GM19438 (cell line): ENCODE results near the gene TNK2.

Experiments used
- ATAC-seq: cut with Tn5 transposase; IDR thresholded peaks from one replicate; pipeline ENCODE4 v1.9.1; 2021; ENCODE audit warnings: low read depth; ENCODE audit not compliant: unreplicated experiment

The TNK2 gene

DNA sequence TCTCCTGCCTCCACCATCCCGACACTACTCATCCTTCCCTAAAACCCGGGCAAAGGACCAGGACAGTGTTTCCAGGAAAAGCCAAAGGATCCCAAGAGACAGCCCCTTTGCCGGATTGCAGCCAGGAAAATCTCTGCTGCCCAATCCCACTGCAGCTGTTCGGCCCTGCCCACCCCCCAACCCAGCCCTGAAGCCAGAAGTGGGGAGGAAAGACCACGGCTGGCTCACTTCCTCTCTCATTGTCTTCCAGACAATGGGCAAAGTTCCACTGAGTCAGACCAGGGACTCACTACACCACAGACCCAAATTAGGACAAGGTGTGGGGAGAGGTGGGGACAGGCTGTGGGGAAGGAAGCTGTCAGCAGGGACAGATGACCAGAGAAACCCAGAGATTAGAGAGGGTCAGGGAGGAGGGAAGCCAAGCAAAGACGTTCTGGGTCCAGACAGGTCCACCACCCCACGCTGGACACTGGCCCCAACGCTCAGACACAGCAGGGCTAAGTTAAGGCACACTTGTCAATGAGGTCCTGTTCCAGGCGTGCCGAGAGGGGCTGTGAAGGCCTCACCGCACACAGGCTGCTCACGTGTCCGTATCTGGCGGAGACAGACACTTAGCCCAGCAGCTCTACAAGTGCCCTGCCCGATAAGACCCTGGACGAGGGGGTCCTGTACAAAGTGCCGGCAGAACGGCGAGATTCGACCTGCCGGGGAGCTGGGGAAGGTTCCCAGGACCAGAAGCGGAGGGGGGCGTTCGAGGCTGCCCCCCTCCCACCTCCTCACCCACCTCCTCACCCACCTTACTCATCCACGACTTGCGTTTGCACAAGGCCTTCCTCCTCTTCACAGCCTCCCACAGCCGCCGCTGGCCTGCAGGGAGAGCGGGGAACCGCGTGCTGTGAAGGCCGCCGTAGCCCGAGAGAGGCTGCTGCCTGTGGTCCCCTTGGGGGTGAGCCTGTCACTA, 21.9 kb downstream of the TNK2 start:
- ATAC-seq = no peak

GRCh38 chr3:195885036-195885891, 23.1 kb downstream of the TNK2 start:
- ATAC-seq = no peak

DNA sequence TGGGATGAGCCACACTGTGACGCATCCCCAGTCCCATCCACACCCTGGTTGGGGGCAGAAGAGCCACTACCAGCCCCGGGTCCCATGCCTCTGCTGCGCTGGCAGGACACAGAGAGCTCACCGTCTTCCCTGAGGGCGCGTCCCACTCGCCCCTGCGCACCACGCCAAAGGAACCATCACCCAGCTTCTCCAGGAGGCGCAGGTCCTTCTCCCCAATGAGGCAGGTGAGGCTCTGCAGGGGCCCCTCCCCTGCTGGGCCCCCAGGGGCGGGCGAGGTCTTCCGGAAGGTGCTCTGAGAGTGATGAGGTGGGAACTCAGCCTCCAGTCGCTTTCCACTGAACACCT, 23.7 kb downstream of the TNK2 start:
- no peak for ATAC-seq

DNA sequence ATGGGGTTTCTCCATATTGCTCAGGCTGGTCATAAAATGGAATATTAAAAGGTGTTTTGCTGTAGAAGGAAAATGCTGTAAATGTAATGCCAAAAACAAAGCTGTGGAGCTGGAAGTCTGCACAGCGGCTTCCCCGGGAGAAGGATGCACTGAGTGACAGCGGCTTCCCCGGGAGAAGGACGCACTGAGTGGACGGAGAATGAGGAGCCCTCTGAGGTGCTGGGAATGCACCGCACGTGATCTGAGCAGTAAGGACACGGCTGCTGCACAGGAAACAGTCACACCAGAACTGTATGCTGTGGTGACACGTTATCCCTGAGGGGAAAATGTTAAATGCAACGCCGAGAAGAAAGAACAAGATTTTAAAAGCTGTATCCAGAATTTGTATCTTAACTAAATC, 24.6 kb downstream of the TNK2 start:
- no peak for ATAC-seq

DNA sequence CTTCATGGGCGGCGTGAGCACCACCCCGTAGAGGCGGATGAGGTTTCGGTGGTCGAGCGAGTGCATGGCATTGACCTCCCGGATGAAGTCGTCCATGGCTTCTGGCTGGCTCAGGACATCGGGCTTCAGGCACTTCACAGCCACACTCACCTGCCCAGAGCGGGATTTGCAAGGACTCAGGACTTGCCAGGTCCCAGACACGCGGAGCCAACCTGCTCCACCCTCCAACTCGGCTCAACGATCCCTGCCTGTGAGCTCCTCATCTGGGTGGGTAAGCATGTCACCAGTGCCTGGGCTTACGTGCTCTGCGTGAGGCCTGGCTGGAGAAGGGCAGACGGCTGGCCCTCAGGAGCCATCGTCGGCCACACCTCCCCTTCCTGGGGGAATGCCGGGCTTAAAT, 25.2 kb downstream of the TNK2 start:
- no peak for ATAC-seq

DNA sequence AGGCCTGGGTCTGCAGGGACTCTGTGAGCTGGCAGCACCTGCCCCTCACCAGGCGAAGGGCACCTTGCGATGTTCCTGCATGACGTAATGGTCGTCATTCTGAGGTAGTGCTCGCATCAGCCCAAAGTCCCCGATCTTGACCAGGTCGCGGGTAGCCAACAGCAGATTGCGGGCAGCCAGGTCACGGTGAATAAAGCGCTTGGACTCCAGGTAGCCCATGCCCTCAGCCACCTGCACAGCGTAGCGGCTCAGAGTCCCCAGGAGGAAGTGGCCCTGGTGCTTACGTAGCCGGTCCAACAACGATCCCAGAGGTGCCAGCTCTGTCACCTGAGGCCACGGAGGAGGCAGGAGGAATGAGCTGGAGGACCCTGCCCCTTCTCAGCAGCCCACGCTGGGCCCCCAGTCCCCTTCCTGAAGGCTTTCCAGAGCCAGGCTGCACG, 26.3 kb downstream of the TNK2 start:
- no peak for ATAC-seq

DNA sequence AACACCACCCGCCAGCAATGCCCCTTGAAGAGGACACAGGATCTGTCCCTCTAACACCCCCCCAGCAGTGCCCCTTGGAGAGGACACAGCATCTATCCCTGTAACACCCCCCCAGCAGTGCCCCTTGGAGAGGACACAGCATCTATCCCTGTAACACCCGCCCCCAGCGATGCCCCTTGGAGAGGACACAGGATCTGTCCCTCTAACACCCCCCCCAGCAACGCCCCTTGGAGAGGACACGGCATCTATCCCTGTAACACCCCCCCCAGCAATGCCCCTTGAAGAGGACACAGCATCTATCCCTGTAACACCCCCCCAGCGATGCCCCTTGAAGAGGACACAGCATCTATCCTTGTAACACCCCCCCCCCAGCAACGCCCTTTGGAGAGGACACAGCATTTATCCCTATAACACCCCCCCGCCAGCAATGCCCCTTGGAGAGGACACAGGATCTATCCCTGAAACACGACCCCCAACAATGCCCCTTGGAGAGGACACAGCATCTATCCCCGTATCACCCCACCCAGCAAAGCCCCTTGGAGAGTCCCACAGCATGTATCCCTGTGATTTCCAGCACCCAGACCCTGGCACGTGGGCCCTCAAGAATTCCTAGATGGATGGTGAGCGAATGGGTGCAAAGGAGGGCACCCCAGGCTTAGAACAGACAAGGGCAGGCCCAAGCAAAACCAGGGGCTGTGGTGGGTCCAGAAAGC, 26.9 kb downstream of the TNK2 start:
- no peak for ATAC-seq

DNA sequence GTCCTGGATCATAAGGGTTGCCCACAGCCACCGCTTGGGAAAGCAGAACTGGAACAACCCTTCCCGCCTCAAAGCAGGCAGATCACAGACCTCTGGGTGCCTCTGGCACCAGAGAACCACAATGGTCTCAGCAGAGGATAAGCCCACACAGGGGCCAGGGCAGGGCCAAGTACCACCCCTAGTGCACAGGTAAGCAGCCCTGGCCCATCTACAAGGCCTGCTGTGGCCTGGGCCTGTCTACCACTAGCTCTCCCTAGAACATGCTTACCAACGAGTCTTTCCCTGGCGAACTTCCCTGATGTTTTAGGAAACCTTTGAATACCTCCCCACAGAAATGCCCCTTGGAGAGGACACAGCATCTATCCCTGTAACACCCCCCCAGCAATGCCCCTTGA, 28.3 kb downstream of the TNK2 start:
- no peak for ATAC-seq

- no peak for ATAC-seq
Measured at GRCh38 chr3:195879416-195880036, 28.8 kb downstream of the TNK2 start.

GRCh38 chr3:195878424-195879274, 29.7 kb downstream of the TNK2 start:
- ATAC-seq = no peak

DNA sequence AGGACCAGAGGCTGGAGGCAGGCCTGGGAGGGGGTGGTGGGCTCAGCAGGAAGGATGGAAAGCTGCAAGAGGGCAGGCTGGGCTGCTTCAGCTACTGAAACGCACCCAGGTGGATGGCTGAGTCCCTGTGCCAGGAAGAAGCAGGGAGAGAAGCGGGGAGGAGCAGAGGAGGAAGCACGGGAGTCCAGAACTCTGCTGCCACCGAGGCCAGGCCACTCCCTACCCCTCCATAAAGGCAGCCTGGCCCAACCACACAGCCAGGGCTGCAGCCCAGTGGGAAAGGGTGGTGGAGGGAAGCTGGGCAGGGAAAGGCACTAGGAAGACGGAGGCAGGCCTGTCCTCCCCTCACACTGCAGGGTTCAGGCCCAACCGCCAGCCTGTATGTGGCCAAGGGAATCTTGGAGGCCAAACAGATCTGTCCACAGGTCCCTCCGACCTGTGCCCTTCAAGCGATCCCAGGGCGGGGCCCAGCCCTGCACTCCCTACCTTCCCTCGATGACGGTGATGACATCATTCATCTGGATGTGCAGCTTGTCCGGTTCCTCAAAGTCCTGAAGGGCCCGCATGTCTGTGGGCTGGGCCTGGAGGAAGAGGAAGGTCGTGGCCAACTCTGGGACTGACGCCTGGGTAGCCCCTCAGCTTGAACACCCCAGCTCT, 30.5 kb downstream of the TNK2 start:
- ATAC-seq = no peak

DNA sequence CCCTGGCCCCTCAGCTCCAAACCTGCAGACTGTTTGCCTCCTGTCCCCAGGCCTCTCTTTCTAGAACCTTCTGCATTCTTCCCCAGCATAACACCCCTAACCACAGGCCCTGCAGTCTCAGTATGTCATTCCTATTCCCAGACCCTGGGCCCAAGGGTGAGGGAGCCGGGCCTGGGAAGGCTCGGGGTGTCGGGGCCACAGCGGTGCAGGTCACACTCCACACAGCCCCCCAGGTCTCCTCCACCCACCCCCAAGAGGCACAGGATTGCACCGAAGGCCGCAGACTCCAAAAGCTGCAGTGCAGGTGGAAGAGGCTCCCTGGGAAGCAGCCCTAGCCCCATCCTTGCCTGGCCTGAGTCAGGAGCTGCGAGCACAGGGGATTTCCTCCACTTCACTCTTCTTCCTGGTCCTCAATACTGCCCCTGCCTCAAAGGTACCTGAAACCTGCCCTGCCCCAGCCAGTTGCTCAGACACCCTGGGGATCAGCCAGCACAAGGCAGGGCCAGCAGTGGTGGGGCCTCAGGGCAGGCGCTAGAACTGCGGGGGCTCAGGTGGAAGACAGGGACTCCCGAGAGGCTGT, 31.1 kb downstream of the TNK2 start:
- ATAC-seq = no peak

DNA sequence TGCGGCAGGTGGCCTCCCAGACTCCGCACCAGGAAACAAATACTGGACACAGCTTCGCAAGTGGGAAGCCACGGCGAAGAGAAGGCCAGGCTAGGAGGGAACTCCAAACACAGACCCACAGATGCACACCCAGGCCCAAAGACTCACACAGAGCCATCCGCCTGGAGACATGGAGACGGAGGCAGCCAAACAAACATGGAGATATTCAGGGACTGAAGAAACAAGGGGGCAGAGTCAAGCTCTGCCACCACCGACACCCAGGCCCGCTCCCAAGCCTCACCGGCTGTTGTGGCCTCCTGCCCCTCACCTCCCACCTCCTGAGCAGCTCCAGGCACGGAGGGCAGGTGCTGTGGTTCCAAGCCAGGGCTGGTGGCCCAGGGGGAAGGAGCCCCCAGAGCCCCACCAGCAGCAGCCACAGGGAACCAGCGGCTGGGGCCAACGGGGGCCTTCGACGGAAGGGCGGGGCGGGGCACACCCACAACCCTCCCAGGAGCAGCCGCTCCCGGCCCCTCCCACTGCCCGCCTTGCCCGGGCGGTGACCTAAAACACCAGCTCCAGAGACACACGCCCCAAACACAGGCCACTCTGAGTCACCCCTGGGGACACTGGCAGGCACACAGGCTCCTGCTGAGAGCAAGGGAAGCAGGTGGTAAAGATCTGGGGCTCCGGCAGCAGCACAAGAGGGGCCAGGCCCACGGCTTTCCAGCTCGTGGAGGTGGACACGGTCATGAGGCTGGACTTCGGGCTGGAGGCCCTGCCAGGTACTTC, 31.9 kb downstream of the TNK2 start:
- ATAC-seq = no peak

GRCh38 chr3:195875482-195876236, 32.7 kb downstream of the TNK2 start:
- ATAC-seq = no peak

- no peak for ATAC-seq
Measured at GRCh38 chr3:195873971-195874370, 34.4 kb downstream of the TNK2 start.

DNA sequence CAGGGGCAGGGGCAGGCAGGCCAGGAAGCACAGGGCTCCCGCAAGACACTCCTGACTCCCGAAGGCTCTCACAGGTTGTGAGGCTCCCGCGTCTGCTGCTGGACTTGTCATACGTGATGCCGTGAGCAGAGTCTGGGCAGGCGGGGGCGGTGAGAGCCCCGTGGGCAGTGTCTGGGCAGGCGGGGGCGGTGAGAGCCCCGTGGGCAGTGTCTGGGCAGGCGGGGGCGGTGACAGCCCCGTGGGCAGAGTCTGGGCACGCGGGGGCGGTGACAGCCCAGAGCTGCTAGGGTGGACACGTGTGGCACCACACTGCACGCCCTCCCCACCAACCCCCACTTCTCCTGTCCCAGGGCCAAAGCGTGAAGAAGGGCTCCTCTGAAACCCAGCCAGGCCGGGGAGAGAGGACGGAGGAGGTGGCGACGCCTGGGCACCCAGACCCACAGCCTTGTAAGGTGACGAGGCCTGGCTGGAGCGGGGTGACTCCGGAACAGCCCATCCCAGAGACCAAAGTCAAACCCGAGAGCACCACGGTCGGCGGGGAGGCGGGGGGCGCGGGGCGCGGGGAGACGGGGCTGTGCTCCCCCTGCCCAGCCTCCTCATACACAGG, 35.0 kb downstream of the TNK2 start:
- no peak for ATAC-seq

GRCh38 chr3:195872800-195873199, 35.6 kb downstream of the TNK2 start:
- ATAC-seq = no peak
